T-helper 1 cell treated with Interleukin-12 subunit alpha and Interleukin-12 subunit beta and Interleukin-4 antibody, amounts not matched to agents 30 ng/mL and 1 ng/mL, for 36 hours (primary cell): ENCODE measurements around the gene OR5H2. TPM values are rescaled to one million over a fixed set of nuclear protein-coding genes. Genes with fewer than 3 reads are reported as not detected.

Experiments
- intact Hi-C: fragments of 100-400 bp; cut with micrococcal nuclease; formaldehyde crosslinking; loops from one replicate; pipeline ENCODE4 v1.15.1; 2024
- total RNA-seq: library from RNA; stranded (reverse); gene quantifications from 2 replicates; pipeline ENCODE4 v1.2.3, GENCODE V29; 2022

OR5H2 gene
- total RNA-seq, 1 donor from 2014 or later = not detected

GRCh38 chr3:98329392-98330124 lies 47.3 kb downstream of the OR5H2 start:
- intact Hi-C loops = loop anchor here (1.0 to 2.0 kb wide), 6 partner anchors 141 to 536 kb away; partner anchors contain the start of gene CPOX

- intact Hi-C loops = no loop called here
These were observed 49.0 kb downstream of the OR5H2 start for GRCh38 chr3:98331329-98331728.

Other genes starting within 250 kb of the OR5H2 start
- gene GABRR3, start 247.2 kb upstream of the OR5H2 start, total RNA-seq = not detected in 2 replicates
- gene OR5AC2, start 195.3 kb upstream of the OR5H2 start, total RNA-seq = not detected in 2 replicates
- not detected in 2 replicates for gene OR5H1, start 151.8 kb upstream of the OR5H2 start, total RNA-seq
- gene OR5H14, start 135.0 kb upstream of the OR5H2 start, total RNA-seq = 0.05 TPM in 1 of 2 replicates, not detected in the other
- not detected in 2 replicates for gene OR5H15, start 115.8 kb upstream of the OR5H2 start, total RNA-seq
- gene OR5H6, start 18.3 kb upstream of the OR5H2 start, total RNA-seq = not detected in 2 replicates
- not detected in 2 replicates for gene OR5K4, start 71.3 kb downstream of the OR5H2 start, total RNA-seq
- not detected in 2 replicates for gene OR5K3, start 108.2 kb downstream of the OR5H2 start, total RNA-seq
- not detected in 2 replicates for gene OR5K1, start 180.7 kb downstream of the OR5H2 start, total RNA-seq
- gene OR5K2, start 215.2 kb downstream of the OR5H2 start, total RNA-seq = not detected in 2 replicates
- gene CLDND1, start 240.4 kb downstream of the OR5H2 start, total RNA-seq = 664 and 689 TPM in 2 replicates
- gene GPR15, start 249.5 kb downstream of the OR5H2 start, total RNA-seq = 30.4 and 31.1 TPM in 2 replicates